Epithelial cell of proximal tubule (primary cell): ENCODE measurements around the gene PCDHA11. TPM values are rescaled to one million over a fixed set of nuclear protein-coding genes. Genes with fewer than 3 reads are reported as not detected.
"Not testable (repeated sequence)": the region's sequence is repeated elsewhere in the genome, so short reads cannot be mapped to it uniquely, and the experiment has no call there.

Experiments
- DNase-seq: peaks from one replicate; pipeline ENCODE4 v3.0.0-alpha.2; 2011; ENCODE audit warnings: low read depth
- H3K4me3 ChIP-seq: 2 replicates; pipeline ENCODE4 v1.5.1; 2011; ENCODE audit warnings: low read depth, mild to moderate bottlenecking, low read length
- CTCF ChIP-seq: conservative IDR thresholded peaks from 2 replicates; pipeline ENCODE4 v1.5.1; 2012; ENCODE audit warnings: low read depth, mild to moderate bottlenecking, low read length
- total RNA-seq: library from RNA; depleted of rRNA; stranded (reverse); fragments of >200 nt; gene quantifications from 2 replicates; pipeline ENCODE4 v1.2.3, GENCODE V29; 2015

Gene PCDHA11
- total RNA-seq, 1 donor from 2014 or later, result not detected

- peak overlapping the region; percentile 37 for H3K4me3 ChIP-seq
- no peak for DNase-seq
- peak; percentile 24 for TF ChIP-seq CTCF
Measured at GRCh38 chr5:140828362-140828737, 40.4 kb upstream of the PCDHA11 start.

DNA sequence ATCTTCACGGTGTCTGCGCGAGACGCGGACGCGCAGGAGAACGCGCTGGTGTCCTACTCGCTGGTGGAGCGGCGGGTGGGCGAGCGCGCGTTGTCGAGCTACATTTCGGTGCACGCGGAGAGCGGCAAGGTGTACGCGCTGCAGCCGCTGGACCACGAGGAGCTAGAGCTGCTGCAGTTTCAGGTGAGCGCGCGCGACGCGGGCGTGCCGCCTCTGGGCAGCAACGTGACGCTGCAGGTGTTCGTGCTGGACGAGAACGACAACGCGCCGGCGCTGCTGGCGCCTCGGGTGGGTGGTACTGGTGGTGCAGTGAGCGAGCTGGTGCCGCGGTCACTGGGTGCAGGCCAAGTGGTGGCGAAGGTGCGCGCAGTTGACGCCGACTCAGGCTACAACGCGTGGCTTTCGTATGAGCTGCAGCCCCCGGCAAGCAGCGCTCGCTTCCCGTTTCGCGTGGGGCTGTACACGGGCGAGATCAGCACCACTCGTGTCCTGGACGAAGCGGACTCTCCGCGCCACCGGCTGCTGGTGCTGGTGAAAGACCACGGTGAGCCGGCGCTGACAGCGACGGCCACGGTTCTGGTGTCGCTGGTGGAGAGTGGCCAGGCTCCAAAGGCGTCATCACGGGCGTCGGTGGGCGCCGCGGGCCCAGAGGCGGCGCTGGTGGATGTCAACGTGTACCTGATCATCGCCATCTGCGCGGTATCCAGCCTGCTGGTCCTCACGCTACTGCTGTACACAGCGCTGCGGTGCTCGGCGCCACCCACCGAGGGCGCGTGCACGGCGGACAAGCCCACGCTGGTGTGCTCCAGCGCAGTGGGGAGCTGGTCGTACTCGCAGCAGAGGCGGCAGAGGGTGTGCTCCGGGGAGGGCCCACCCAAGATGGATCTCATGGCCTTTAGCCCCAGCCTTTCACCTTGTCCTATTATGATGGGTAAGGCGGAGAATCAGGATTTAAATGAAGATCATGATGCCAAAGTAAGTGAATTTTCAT is 39.0 kb upstream of the PCDHA11 start:
- DNase-seq, H3K4me3 ChIP-seq: not testable (repeated sequence)

- DNase-seq, result no peak
- TF ChIP-seq CTCF, result peak; percentile 16
- H3K4me3 ChIP-seq, result peak within 1 kb of the TSS; percentile 11
Measured at GRCh38 chr5:140833993-140834392, 34.8 kb upstream of the PCDHA11 start, which contains the start of gene PCDHA7. Gene PCDHA7, plus strand, starts transcription at chr5:140834269. Its CDS starts 115 bp downstream, at chr5:140834384.

DNA sequence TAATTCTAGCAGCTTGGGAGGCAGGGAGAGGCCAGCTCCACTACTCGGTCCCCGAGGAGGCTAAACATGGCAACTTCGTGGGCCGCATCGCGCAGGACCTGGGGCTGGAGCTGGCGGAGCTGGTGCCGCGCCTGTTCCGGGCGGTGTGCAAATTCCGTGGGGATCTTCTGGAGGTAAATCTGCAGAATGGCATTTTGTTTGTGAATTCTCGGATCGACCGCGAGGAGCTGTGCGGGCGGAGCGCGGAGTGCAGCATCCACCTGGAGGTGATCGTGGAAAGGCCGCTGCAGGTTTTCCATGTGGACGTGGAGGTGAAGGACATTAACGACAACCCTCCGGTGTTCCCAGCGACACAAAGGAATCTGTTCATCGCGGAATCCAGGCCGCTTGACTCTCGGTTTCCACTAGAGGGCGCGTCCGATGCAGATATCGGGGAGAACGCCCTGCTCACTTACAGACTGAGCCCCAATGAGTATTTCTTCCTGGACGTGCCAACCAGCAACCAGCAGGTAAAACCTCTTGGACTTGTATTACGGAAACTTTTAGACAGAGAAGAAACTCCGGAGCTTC is 34.2 kb upstream of the PCDHA11 start:
- not testable (repeated sequence) for DNase-seq
- peak overlapping the region; percentile 11 for H3K4me3 ChIP-seq

DNA sequence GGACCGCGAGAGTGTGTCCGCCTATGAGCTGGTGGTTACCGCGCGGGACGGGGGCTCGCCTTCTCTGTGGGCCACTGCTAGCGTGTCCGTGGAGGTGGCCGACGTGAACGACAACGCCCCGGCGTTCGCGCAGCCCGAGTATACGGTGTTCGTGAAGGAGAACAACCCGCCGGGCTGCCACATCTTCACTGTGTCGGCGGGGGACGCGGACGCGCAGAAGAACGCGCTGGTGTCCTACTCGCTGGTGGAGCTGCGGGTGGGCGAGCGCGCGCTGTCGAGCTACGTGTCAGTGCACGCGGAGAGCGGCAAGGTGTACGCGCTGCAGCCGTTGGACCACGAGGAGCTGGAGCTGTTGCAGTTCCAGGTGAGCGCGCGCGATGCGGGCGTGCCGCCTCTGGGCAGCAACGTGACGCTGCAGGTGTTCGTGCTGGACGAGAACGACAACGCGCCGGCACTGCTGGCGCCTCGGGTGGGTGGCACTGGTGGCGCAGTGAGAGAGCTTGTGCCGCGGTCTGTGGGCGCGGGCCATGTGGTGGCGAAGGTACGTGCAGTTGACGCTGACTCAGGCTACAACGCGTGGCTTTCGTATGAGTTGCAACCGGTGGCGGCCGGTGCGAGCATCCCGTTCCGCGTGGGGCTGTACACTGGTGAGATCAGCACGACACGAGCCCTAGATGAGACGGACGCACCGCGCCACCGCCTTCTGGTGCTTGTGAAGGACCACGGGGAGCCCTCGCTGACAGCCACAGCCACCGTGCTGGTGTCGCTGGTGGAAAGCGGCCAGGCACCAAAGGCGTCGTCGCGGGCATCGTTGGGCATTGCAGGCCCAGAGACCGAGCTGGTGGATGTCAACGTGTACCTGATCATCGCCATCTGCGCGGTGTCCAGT is 32.9 kb upstream of the PCDHA11 start:
- TF ChIP-seq CTCF, result no peak
- no peak for DNase-seq
- H3K4me3 ChIP-seq, result no peak overlapping the region

GRCh38 chr5:140840978-140841962 is 27.5 kb upstream of the PCDHA11 start, which contains the start of gene PCDHA8:
Gene PCDHA8, plus strand, starts transcription at chr5:140841187. Its CDS starts 135 bp downstream, at chr5:140841322.
- peak within 1 kb of the TSS; percentile 13 for H3K4me3 ChIP-seq
- peak; percentile 40 for TF ChIP-seq CTCF
- DNase-seq, result no peak
